Activated CD4-positive, alpha-beta memory T cell treated with anti-CD3 and anti-CD28 coated beads, Interleukin-2, amount 10 ng/mL, durations not matched to agents 7 days and 5 days (primary cell): Measurements from ENCODE around the gene NANOS2. TPM values are rescaled to one million over a fixed set of nuclear protein-coding genes. Genes with fewer than 3 reads are reported as not detected.

Experiments used
- CTCF ChIA-PET: fragments of 350-600 bp; sonication (Branson Sonifier 250); formaldehyde crosslinking; loops from one replicate; lab custom pipeline; 2021; ENCODE audit warnings: antibody characterized with exemption, inconsistent platforms; lab: Charles Lee
- POLR2A ChIA-PET: fragments of 350-600 bp; sonication (Branson Sonifier 250); formaldehyde crosslinking; loops from one replicate; lab custom pipeline; 2021; ENCODE audit warnings: antibody characterized with exemption; lab: Charles Lee
- DNase-seq: peaks from one replicate; pipeline ENCODE4 v3.0.0-alpha.2; 2020
- H3K27ac Mint-ChIP-seq: one replicate; pipeline ENCODE4 v1.8.0; 2021; ENCODE audit warnings: mild to moderate bottlenecking, mixed read lengths
- H3K27me3 Mint-ChIP-seq: one replicate; pipeline ENCODE4 v1.8.0; 2021; ENCODE audit warnings: mixed read lengths
- H3K36me3 Mint-ChIP-seq: one replicate; pipeline ENCODE4 v1.8.0; 2021; ENCODE audit warnings: low read depth, mixed read lengths
- H3K4me1 Mint-ChIP-seq: one replicate; pipeline ENCODE4 v1.8.0; 2021; ENCODE audit warnings: mixed read lengths
- H3K4me3 Mint-ChIP-seq: one replicate; pipeline ENCODE4 v1.8.0; 2021; ENCODE audit warnings: mild to moderate bottlenecking, mixed read lengths
- H3K9me3 Mint-ChIP-seq: one replicate; pipeline ENCODE4 v1.8.0; 2021; ENCODE audit warnings: mixed read lengths
- total RNA-seq, 2 experiments: library from RNA; stranded (reverse); gene quantifications; one replicate each; pipeline ENCODE4 v1.2.3, GENCODE V29; 2021

The NANOS2 gene
- total RNA-seq, 2 experiments from 2014 or later, result not detected

DNA sequence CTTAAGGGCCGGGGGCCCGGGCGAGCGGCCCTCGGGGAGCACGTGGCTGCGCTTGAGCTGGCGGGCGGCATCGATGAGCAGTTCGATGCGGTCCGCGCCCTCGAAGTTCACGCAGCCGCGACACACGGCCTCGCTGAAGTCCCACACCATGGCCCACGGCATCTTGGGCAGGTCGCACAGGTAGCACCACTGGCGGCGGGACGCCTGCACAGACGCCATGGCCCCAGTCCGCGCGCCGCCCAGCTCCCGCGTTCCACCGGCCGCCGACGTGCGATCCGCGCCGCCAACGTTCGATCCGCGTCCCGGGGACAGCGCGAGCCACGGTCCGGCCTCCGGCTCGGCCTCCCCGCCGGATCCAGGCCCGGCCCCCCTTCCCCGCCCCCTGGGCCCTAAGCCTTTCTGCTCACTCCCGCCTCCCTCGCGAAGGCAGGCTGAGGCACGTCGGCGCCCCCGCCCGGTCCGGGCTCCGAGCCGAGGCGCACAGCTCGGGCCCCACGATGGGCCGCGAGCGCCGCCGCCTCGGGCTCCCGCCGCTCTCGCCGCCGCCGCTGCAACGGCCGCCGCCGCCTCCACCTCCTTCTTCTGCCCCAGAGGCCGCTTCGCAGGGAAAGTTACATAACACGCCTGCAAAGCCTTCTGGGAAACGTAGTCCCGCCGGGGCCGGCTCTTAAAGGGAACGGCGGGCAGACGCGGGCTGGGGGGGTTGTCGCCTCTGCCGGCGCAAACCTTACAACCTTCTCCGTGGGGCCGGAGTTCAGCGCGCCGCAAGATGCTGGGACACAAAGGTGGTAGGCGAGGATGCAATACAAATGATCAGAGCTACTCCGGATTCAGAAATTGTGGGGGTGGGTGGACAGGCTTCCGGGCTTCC lies 28.8 kb downstream of the NANOS2 start, which contains the start of gene IRF2BP1:
IRF2BP1 (minus strand) TSS at position 586 of the 871 bp plus-strand sequence; CDS start at position 219, 367 bp downstream.
- CTCF ChIA-PET, result interaction anchor here (0.8 to 3.4 kb wide), 10 partner anchors 10 to 130 kb away, joined by 3 to 22 read pairs (median 4); partner anchors contain the start of genes CCDC61, FOXA3, MYPOP and SIX5
- Mint-ChIP-seq H3K9me3 (no peaks in the 10 kb centered on the region), H3K4me3 (peak within 1 kb of the TSS; percentile 84), H3K27ac (peak within 1 kb of the TSS; percentile 91), H3K4me1 (peaks cover 35% of the 10 kb centered on the region), H3K27me3 (no peaks in the 10 kb centered on the region), H3K36me3 (peaks cover 4% of the 10 kb centered on the region)
- POLR2A ChIA-PET, result interaction anchor here (0.7 to 2.7 kb wide), 12 partner anchors 10 to 193 kb away, joined by 3 to 29 read pairs (median 4); partner anchors contain the start of genes CCDC61, MYPOP, QPCTL and SIX5
- peak; percentile 92 for DNase-seq

DNA sequence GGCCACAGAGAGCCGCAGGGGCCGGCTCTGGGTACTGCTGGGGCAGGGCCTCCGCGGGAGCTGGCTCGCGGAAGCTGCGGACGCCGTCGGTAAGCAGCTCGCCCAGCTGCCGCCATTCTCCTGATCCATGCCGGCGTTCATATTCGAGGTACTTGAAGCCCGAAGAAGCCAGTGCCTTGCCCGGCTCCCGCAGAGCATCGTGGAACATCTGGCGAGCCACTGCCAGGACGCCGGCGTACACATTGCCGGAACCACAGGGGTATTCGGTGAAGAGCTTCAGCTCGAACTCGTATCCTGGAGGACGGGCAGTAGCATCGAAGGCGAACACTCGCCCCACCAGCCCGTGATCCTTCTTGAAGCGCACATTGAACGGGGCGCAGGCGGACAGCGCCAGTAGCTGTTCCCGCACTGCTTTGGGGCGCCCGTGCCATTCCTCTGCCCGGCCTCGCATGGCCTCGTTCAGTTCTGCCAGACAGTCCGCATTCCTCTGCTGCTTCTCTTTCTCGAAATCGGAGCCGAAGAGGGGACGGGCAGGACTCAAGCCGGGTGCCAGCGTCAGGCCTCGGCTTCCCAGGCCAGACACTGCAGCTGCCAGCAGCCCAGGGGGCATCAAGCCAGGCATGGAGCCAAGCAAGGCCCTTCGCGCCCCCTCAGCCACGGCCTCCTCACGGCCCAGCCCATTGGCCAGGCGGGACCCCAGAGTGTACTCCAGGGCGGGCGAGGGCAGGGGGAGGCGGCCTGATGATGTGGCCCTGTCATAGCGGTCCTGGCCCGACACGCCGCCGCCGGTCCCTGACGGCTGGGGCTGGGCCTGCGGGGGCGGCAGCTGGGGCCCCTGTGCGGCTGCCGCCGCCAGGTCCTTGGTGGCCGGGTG lies 29.7 kb downstream of the NANOS2 start:
- peak overlapping the region; percentile 52 for H3K4me3 Mint-ChIP-seq
- no peak overlapping the region for H3K27ac Mint-ChIP-seq
- H3K9me3 Mint-ChIP-seq, result no peaks in the 10 kb centered on the region
- peaks cover 4% of the 10 kb centered on the region for H3K36me3 Mint-ChIP-seq
- POLR2A ChIA-PET, result interaction anchor here (1.2 to 2.7 kb wide), 6 partner anchors 10 to 112 kb away, joined by 3 to 29 read pairs (median 6); partner anchors contain the start of genes CCDC61, MYPOP and SYMPK
- CTCF ChIA-PET, result interaction anchor here (0.5 to 3.4 kb wide), 6 partner anchors 12 to 114 kb away, joined by 3 to 22 read pairs (median 5); partner anchors contain the start of genes FOXA3, MYPOP and SYMPK
- no peak for DNase-seq
- H3K27me3 Mint-ChIP-seq, result no peaks in the 10 kb centered on the region
- peaks cover 35% of the 10 kb centered on the region for H3K4me1 Mint-ChIP-seq

DNA sequence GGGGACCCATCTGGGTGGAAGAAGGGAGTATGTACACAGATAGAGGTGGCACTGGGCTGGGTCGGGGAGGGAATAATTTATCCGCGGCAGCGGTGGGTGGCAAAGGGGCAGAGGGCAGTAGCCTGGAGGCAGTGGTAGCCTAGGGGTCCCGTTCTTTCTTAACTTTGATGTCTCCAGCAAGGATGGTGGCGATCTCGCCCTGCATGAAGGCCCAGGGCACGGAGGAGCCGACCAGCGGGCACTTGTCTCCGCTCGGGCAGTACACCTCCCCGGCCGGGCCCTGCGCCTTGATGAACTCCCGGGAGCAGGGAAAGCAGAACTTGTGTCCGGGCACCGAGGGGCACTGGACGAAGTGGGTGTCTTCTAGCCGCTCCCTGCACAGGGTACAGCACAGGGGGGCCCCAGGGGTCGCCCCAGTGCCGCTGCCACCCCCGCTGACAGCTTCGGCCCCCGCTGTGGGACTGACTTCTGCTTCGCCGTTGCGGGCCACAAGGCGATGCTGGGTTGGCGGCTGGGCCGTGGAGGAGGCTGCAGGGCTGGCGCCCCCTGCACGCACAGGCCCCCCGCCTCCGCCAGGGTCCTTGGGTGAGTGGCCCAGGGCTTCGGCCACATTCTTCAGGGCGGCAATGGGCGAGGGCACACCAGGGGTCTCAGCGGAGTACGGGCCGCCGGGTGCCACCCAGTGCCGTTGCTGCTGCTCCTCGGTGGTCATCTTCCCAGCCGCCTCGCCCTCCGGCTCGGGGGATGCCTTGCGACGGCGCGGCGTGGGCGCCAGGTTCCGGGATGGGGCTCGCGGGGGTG lies 30.5 kb downstream of the NANOS2 start:
- Mint-ChIP-seq H3K27me3 (no peaks in the 10 kb centered on the region), H3K27ac (no peak overlapping the region), H3K4me3 (peak overlapping the region; percentile 72), H3K36me3 (peaks cover 4% of the 10 kb centered on the region), H3K4me1 (peaks cover 35% of the 10 kb centered on the region), H3K9me3 (no peaks in the 10 kb centered on the region)
- DNase-seq, result no peak
- CTCF ChIA-PET, result interaction anchor here (2.2 to 3.4 kb wide), 4 partner anchors 14 to 125 kb away, joined by 5 to 17 read pairs (median 13); partner anchors contain the start of genes MYPOP and SIX5
- POLR2A ChIA-PET, result interaction anchor here (2.6 to 2.7 kb wide), 2 partner anchors 18 to 20 kb away, joined by 16 to 29 read pairs; partner anchors contain the start of genes FOXA3, MYPOP and SYMPK

DNA sequence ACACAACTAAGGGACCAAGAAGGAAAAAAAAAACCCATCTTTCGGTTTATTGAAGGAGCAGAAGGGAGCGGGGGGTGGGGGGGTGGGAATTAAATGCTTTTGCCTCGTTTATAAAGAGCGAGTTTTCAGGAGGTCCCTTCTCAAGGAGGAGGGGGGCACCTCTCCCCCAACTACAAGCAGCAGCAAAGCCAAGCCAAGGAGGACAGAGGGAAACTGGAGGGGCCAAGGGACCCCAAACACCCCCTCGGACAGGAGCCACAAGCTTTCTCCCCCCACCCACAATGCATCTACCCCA lies 31.0 kb downstream of the NANOS2 start:
- peaks cover 36% of the 10 kb centered on the region for H3K4me1 Mint-ChIP-seq
- ChIA-PET POLR2A (interaction anchor here (2.6 kb wide), 1 partner anchor 20 kb away, joined by 16 read pairs; the partner anchor contains the start of genes FOXA3 and SYMPK), CTCF (interaction anchor here (2.2 to 3.4 kb wide), 5 partner anchors 14 to 126 kb away, joined by 5 to 17 read pairs (median 13); partner anchors contain the start of genes FOXA3, MYPOP, SIX5 and SYMPK)
- no peaks in the 10 kb centered on the region for H3K9me3 Mint-ChIP-seq
- DNase-seq, result no peak
- peak overlapping the region; percentile 51 for H3K27ac Mint-ChIP-seq
- peaks cover 4% of the 10 kb centered on the region for H3K36me3 Mint-ChIP-seq
- H3K4me3 Mint-ChIP-seq, result peak overlapping the region; percentile 72
- peaks cover 2% of the 10 kb centered on the region for H3K27me3 Mint-ChIP-seq

DNA sequence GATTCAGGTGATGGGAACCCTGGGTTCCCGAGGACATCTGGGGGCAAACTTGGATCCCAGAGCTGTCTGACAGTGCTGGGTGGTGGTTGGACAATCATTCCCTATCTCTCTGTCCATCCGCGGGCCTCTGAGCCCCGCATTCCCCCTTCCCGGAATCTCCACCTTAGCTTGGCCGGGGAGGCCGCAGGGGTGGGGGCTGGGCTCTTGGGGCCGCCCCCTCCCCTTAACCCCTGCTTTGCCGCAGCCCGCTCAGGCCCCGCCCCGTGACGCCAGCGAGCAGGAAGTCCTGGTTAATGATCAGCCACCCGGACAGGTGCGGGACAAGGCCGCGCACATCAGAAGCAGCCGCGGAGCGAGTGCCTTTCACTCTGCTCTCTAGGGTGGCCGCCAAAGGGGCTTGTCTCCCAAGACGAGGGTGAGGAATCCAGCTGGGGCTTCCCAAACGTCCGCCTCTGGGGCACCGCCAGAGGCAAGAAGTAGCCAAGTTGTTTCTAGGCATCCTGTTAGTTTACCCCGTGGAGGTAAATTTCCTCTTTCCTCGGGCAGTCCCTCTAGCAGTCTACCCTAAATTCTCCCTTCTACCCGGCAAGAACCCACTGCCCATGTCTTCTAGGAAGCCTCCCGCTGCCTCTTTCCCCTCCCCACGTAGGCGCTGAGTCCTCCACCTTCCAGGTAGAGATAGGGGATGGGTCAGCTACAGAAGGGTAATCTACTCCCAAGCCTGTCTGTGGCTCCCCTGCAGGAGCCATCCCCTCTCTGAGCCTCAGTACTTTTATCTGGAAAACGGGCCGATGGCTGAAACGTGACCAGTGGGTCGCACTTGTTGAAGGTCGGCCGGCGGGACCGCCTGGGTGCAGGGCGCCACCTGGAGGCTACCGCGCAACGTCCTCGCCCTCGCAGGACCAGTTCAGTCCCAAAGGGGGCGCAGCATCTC lies 31.7 kb downstream of the NANOS2 start:
- H3K4me3 Mint-ChIP-seq, result peak overlapping the region; percentile 72
- peak; percentile 89 for DNase-seq
- H3K4me1 Mint-ChIP-seq, result peaks cover 40% of the 10 kb centered on the region
- peaks cover 4% of the 10 kb centered on the region for H3K36me3 Mint-ChIP-seq
- no peaks in the 10 kb centered on the region for H3K9me3 Mint-ChIP-seq
- H3K27me3 Mint-ChIP-seq, result peaks cover 4% of the 10 kb centered on the region
- ChIA-PET POLR2A (interaction anchor here (1.0 to 2.6 kb wide), 3 partner anchors 10 to 37 kb away, joined by 3 to 16 read pairs (median 4); partner anchors contain the start of genes FOXA3 and SYMPK), CTCF (interaction anchor here (0.7 to 2.6 kb wide), 9 partner anchors 13 to 382 kb away, joined by 3 to 15 read pairs (median 6); partner anchors contain the start of genes CCDC61, FOXA3, SIX5 and SYMPK)
- peak overlapping the region; percentile 51 for H3K27ac Mint-ChIP-seq

DNA sequence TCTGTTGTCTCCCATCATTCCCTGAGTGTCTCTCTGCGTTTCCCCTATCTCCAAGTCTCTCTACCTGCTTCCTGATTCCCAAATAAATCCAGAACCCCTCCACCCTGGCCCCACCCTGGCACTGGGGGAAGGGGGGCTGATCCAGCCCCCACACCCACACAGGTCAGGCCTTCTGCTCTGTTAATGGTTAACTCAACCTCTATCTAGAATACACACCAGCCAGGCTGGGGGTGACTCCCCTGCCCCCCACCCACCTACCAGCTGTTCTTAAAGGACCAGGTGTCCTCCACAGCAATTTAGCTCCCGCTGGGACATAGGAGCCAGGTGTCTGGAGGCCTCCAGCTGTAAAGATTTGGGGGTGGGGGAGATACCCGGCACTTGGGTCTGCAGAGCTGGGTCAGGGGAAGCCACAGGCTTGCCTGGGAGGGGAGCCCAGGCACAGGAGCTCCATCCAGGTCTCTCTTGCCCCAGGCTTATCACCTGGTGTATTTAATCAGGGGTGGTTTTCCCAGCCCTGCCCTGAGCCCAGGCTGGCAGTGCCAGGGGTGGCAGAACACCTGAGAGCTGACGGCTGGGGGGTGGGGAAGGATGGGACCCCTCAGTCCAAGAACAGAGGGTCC lies 32.6 kb downstream of the NANOS2 start:
- POLR2A ChIA-PET, result interaction anchor here (1.7 to 2.6 kb wide), 2 partner anchors 11 to 18 kb away, joined by 4 to 16 read pairs; partner anchors contain the start of genes FOXA3 and SYMPK
- H3K27me3 Mint-ChIP-seq, result peaks cover 9% of the 10 kb centered on the region
- DNase-seq, result no peak
- H3K27ac Mint-ChIP-seq, result no peak overlapping the region
- H3K4me3 Mint-ChIP-seq, result no peak overlapping the region
- CTCF ChIA-PET, result interaction anchor here (0.9 to 2.6 kb wide), 7 partner anchors 12 to 127 kb away, joined by 3 to 15 read pairs (median 12); partner anchors contain the start of genes CCDC61, FOXA3, SIX5 and SYMPK
- H3K4me1 Mint-ChIP-seq, result peaks cover 43% of the 10 kb centered on the region
- no peaks in the 10 kb centered on the region for H3K9me3 Mint-ChIP-seq
- H3K36me3 Mint-ChIP-seq, result peaks cover 4% of the 10 kb centered on the region

DNA sequence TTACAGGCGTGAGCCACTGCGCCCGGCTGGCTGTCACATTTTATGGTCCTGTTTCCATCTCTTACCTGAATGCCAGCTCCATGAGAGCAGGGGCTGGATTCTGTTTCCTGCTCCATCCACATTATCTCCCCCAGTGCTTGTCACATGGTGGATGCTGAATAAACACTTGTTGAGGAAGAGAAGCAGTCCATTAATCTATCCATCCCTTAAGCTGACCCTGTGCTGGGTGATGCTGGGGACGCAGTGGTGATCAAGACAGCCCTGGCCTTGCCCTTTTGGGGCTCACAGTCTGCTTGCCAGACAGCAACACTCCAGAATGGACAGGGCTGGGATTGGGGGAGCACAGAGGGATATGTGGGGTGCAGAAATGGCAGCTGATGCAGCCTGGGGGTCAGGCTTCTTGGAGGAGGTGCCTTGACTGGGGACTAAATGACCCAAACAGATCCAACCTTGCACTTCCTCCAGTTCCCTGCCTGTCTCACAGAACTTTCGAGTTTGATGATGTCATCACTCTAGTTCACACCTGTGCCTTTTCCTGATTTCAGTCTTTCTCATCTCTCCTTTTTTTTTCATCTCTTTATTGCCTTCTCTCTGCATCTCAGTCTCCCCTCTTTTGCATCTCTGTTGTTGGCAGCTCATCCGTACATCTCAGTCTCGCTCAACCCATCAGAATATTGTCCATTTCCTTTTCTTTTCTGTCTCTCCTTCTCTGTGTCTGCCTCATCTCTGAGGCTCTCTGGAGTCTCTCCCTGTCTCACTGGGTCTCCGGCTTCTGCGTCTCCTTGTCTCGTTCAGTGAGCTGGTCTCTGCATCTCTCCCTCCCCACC lies 33.3 kb downstream of the NANOS2 start:
- peaks cover 10% of the 10 kb centered on the region for H3K27me3 Mint-ChIP-seq
- no peak overlapping the region for H3K4me3 Mint-ChIP-seq
- ChIA-PET POLR2A (interaction anchor here (1.7 to 2.6 kb wide), 2 partner anchors 12 to 17 kb away, joined by 4 to 16 read pairs; partner anchors contain the start of genes FOXA3 and SYMPK), CTCF (interaction anchor here (0.9 to 2.6 kb wide), 6 partner anchors 11 to 128 kb away, joined by 3 to 15 read pairs (median 12); partner anchors contain the start of genes FOXA3, SIX5 and SYMPK)
- H3K36me3 Mint-ChIP-seq, result peaks cover 4% of the 10 kb centered on the region
- H3K27ac Mint-ChIP-seq, result no peak overlapping the region
- no peak for DNase-seq
- H3K4me1 Mint-ChIP-seq, result peaks cover 42% of the 10 kb centered on the region
- no peaks in the 10 kb centered on the region for H3K9me3 Mint-ChIP-seq

DNA sequence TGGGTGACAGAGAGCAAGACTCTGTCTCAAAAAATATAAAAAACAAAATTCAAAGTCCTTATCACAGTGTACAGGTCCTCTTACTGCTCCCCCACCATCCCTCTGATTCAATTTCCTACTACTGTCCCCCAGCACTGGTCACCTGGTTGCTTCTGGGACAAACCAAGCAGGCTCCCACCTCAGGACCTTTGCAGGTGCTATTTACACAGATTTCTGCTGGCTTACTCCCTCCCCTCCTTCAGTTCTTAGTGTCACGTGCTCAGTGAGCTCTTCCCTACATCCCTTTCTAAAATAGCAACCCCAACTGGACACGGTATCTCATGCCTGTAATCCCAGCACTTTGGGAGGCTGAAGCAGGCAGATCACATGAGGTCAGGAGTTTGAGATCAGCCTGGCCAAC lies 34.6 kb downstream of the NANOS2 start:
- peaks cover 45% of the 10 kb centered on the region for H3K4me1 Mint-ChIP-seq
- DNase-seq, result no peak
- no peaks in the 10 kb centered on the region for H3K9me3 Mint-ChIP-seq
- no peak overlapping the region for H3K4me3 Mint-ChIP-seq
- H3K36me3 Mint-ChIP-seq, result peaks cover 4% of the 10 kb centered on the region
- ChIA-PET CTCF (interaction anchor here (0.9 to 1.2 kb wide), 3 partner anchors 16 to 63 kb away, joined by 3 to 4 read pairs (median 3); partner anchors contain the start of gene FOXA3), POLR2A (no interaction called here)
- H3K27ac Mint-ChIP-seq, result no peak overlapping the region
- peaks cover 19% of the 10 kb centered on the region for H3K27me3 Mint-ChIP-seq

DNA sequence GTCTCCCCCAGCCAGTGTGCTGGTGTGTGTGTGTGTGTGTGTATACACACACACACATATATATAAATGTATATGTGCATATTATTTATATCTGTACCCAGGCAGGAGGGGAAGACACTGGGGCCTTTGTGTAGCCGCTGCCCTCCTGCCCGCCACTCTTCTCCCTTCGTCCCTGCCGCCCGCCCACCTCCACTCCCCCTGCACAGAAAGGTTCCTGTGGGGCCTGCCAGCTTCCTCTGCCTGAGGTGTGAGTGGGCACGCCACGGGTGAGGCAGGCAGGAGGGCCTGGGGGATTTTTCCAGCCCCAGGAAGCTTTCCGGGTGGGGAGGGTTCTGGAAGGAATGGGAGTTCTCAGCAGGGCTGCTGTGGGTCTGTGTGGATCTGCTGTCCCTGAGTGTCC lies 35.5 kb downstream of the NANOS2 start:
- peaks cover 42% of the 10 kb centered on the region for H3K4me1 Mint-ChIP-seq
- no peak for DNase-seq
- H3K9me3 Mint-ChIP-seq, result no peaks in the 10 kb centered on the region
- ChIA-PET POLR2A (no interaction called here), CTCF (interaction anchor here (1.0 kb wide), 1 partner anchor 62 kb away, joined by 4 read pairs; no protein-coding TSS in a partner anchor)
- H3K4me3 Mint-ChIP-seq, result no peak overlapping the region
- peaks cover 4% of the 10 kb centered on the region for H3K36me3 Mint-ChIP-seq
- no peak overlapping the region for H3K27ac Mint-ChIP-seq
- peaks cover 23% of the 10 kb centered on the region for H3K27me3 Mint-ChIP-seq
